Measurements from ENCODE around the gene LMBR1L.

Gene LMBR1L

GRCh38 chr12:49092086-49092815 is 18.4 kb downstream of the LMBR1L start:
- DNase-seq (ENCODE audit: low read depth) = no peak
- peak; percentile 72 for TF ChIP-seq CTCF (conservative IDR thresholded peaks at IDR 0.05; ENCODE audit: low read depth, low read length)
- peak overlapping the region; percentile 45 for H3K4me3 ChIP-seq (ENCODE audit: low read length)

- DNase-seq (ENCODE audit: low read depth) = no peak
- peak overlapping the region; percentile 45 for H3K4me3 ChIP-seq (ENCODE audit: low read length)
- TF ChIP-seq CTCF (conservative IDR thresholded peaks at IDR 0.05; ENCODE audit: low read depth, low read length) = no peak
Measured at GRCh38 chr12:49091836-49092085, 18.9 kb downstream of the LMBR1L start.

GRCh38 chr12:49091056-49091835 is 19.4 kb downstream of the LMBR1L start:
- DNase-seq (ENCODE audit: low read depth) = no peak
- TF ChIP-seq CTCF (conservative IDR thresholded peaks at IDR 0.05; ENCODE audit: low read depth, low read length) = no peak
- peak overlapping the region; percentile 45 for H3K4me3 ChIP-seq (ENCODE audit: low read length)

- peak; percentile 49 for TF ChIP-seq CTCF (conservative IDR thresholded peaks at IDR 0.05; ENCODE audit: low read depth, low read length)
- H3K4me3 ChIP-seq (ENCODE audit: low read length) = peak overlapping the region; percentile 31
- DNase-seq (ENCODE audit: low read depth) = no peak
Measured at GRCh38 chr12:49089821-49090773, 20.6 kb downstream of the LMBR1L start.

GRCh38 chr12:49088932-49089330 is 21.7 kb downstream of the LMBR1L start:
- H3K4me3 ChIP-seq (ENCODE audit: low read length) = no peak overlapping the region
- no peak for DNase-seq (ENCODE audit: low read depth)
- no peak for TF ChIP-seq CTCF (conservative IDR thresholded peaks at IDR 0.05; ENCODE audit: low read depth, low read length)

- H3K4me3 ChIP-seq (ENCODE audit: low read length) = no peak overlapping the region
- peak; percentile 92 for TF ChIP-seq CTCF (conservative IDR thresholded peaks at IDR 0.05; ENCODE audit: low read depth, low read length)
- peak; percentile 93 for DNase-seq (ENCODE audit: low read depth)
Measured at GRCh38 chr12:49088150-49088931, 22.3 kb downstream of the LMBR1L start.

All from retinal pigment epithelial cell (primary cell).